ENCODE results near the gene ORAI1.
A peak's percentile ranks its signal among the peaks of the same experiment; 100 is the strongest.
"Not testable (repeated sequence)": the region's sequence is repeated elsewhere in the genome, so short reads cannot be mapped to it uniquely, and the experiment has no call there.

ORAI1 gene

DNA sequence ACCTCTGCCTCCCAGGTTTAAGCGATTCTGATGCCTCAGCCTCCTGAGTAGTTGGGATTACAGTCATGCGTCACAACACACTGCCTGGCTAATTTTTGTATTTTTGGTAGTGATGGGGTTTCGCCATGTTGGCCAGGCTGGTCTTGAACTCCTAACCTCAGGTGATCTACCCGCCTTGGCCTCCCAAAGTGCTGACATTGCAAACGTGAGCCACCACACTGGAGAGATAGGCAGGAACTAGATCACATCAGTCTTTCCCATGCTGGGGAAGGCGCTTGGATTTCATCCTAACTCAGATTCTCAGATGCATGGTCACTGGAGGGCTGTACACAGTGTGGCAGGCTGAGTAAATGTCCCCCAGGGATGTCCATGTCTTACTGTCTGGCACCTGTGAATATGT, 18.0 kb upstream of the ORAI1 start:
- no peak for DNase-seq

DNA sequence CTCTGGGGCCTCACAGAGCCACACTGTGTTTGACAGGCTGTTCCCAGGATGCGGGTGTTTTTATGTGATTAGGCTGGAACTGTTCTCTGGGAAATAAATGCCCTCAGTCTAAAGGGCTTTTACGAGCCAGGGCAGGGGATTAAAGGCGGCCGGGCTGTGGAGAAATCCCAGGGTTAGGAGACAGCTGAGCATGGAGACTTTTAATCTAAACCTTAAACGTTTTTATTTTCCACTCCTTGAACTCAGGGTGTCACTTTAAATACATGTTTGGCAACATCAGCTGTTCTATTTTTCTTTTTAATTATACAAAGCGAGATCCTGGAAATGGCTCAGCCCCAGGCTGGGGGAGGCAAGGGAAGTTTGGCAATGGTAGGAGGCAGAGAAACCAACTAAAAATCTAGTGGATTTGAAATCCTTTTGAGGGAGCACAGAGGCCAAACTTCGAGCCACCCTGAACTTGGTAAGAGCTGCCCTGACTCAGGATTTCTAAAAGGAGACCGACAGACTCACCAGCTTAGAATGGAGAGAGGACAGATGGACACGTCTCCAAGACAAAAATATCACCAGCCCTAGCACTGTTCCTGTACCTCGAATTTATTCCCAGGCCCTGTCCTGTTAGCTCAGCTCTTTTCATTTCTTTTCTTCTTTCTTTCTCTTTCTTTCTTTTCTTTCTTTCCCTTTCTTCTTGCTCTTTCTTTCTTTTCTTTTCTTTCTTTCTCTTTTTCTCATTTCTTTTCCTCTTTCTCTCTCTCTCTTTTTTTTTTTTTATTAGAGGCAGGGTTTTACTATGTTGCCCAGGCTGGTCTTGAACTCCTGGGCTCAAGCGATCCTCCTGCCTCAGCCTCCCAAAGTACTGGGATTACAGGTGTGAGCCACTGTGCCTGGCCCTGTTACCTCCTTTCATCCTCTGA, 15.8 kb upstream of the ORAI1 start:
- DNase-seq = no peak

DNA sequence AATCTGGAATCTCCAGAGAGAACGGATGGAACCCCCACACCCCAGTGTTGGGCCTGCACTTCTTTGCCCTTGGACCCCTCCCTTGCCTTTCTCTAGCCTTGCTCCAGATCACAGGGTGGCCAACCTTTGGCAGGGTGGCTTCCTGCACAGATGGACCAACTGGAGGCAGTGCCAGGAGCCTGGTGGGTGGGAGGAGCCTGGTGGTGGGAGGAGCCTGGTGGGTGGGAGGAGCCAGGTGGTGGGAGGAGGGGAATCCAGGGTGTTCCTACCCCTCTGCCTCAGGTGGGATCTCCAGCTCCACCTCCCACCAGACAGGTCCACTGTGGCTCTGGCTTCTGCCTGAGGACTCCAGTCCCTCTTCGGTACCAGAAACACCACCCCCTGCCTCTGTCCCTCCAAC, 15.0 kb upstream of the ORAI1 start:
- no peak for DNase-seq

- DNase-seq = no peak
Measured at GRCh38 chr12:121613462-121613861, 12.9 kb upstream of the ORAI1 start.

- DNase-seq = no peak
Measured at GRCh38 chr12:121614872-121615467, 11.4 kb upstream of the ORAI1 start.

DNA sequence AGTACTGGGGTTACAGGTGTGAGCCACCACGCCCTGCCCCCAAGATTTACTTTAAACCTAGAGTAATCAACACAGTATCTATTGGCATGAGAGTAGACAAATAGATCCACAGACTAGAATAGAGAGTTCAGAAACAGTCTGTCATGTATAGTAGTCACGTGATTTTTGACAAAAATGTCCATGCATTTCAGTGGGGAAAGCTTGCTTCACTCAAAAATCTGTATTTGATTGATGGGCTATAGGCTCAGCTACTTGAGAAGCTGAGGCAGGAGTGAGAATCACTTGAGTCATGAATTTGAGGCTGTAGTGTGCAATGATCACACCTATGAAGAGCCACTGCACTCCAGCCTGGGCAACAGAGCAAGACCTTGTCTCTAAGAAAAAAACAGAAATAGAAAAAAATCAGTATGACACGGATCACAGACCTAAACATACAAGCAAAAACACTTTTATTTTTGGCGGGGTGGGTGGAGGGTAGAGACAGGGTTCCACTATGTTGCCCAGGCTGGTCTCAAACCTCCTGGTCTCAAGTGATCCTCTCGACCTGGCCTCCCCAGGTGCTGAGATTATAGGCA, 7.6 kb upstream of the ORAI1 start:
- no peak for DNase-seq

GRCh38 chr12:121620333-121620891, 5.9 kb upstream of the ORAI1 start:
- no peak for DNase-seq

- DNase-seq = peak; percentile 6
Measured at GRCh38 chr12:121626853-121627640, 717 bp downstream of the ORAI1 start.

GRCh38 chr12:121628037-121628436, 1.7 kb downstream of the ORAI1 start:
- DNase-seq = no peak

DNA sequence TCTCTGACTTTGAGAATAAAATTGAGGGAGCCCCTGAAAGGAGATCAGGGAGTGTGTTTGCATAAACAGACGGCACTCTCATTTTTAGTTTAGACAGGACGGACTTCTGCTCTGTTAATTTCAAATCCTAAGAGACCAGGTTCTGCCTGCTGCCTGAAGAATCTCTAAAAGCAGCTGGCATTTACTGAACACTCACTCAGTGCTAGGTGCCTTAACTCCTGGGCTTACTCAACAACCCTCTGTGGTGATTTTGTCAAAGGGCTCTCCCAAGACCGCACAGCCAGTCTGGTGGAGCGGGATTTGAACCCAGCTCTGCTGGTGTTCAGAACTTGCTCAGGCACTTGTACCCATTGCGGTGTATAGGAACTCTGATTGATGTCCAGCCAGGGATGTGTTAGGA, 2.2 kb downstream of the ORAI1 start:
- DNase-seq = no peak

- no peak for DNase-seq
Measured at GRCh38 chr12:121630791-121631355, 4.5 kb downstream of the ORAI1 start.

DNA sequence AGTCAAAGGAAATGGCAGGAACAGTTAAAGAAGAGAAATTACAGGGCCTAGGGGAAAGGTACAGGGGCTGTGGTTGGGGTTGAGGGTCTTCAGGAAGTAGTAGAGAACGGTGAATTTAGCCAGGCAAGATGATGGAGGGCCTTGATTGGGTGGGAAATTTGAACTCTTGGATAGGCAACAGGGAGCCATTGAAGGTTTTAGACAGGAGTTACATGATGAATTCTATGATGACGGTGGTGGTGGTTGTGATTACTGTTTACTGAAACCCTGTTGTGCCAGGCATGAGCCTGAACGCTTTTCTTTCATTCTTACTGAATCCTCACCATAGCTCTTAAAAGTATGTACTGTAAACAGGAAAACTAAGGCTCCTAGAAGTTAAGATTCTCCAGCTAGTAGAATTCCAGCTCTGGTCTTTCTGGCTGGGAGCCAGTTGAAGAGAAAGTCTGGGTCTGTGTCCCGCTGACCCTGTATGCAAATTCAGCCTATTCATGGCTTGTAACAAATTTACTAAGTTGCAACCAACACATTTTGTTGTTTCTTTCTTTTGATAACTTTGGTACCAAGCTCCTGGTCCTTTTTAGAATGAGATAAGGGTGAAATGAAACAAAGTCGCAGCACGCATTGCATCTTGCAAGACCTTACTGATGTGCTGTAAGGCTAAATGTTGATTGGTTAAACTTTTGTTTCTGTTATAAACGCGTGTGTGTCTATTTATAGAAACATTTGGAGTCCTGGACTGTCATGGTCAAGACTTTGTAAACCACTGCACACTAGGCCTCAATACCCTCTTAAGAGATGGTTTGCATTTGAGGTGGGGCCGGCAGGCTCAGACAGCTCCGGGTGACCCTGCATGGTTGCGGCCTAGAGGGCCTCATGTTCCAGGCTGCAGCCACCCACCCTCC, 6.0 kb downstream of the ORAI1 start:
- no peak for DNase-seq

GRCh38 chr12:121633833-121634196, 7.5 kb downstream of the ORAI1 start:
- not testable (repeated sequence) for DNase-seq

GRCh38 chr12:121634836-121635235, 8.5 kb downstream of the ORAI1 start:
- DNase-seq = no peak

GRCh38 chr12:121637231-121637914, 11.0 kb downstream of the ORAI1 start:
- DNase-seq = no peak

DNA sequence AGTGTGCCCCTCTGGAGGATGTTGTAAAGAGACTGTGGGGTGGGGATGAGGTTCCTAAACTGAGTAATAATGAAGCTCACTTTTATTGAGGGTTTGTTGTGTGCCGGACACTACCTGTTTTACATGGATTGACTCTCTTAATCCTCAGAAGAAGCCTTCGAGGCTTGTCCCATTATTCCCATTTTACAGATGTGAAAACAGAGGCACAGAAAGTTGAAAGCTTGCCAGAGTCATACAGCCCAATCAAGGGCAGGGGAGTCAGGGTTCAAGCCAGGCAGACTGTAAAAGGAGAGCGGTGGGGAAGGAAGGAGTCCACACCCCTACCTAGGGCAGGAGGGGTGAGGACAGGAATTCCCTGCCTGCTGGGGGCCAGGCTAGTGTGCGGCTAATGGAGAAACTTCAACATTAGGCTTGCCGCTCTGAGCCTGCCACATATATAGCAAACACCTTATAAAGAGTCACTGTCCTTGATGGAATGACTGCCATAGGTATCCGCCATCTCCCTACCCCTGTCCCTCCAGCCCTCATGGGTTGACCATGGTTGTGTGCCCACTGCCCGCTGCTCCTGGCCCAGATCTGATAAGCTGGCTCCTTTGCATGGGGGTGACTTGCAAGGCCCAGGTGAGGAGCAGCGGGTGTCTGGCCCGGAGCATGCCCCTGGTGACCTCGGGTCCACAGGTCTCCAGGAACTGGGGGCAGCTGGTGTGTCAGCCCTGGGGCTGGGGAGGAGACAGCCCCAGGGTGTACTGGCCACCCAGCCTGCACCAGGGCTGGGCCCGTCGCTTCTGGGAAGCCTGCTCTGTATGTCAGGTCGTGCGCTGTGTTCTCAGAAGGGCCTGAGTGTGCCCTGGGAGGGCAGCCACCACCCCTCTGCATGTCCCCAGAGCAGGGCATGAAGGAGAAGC, 12.2 kb downstream of the ORAI1 start:
- no peak for DNase-seq

GRCh38 chr12:121641343-121641630, 15.0 kb downstream of the ORAI1 start:
- DNase-seq = no peak

DNA sequence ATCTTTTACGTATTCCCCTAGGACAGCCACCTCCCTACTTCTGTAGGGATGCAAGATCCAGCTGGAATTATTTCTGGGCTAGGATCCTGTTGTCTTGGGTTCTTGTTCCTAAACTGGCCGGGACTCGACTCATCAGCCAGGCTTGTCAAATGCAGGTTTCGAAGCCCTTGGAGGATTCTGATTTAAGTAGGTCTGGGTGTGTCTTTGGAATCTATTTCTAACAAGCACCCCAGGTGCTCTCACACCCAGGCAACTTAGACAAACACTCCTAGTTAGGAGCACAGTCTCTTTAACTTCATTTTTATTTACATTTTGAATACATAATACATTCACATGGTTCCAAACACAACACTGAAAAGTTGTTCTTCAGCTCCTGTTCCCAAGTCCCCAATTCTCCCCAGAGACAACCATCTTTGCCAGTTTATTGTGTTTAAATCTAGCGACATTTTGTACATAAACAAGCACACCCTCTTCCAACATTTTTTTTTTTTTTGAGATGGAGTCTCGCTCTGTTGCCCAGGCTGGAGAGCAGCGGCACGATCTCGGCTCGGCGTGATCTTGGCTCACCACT, 22.2 kb downstream of the ORAI1 start:
- no peak for DNase-seq

DNA sequence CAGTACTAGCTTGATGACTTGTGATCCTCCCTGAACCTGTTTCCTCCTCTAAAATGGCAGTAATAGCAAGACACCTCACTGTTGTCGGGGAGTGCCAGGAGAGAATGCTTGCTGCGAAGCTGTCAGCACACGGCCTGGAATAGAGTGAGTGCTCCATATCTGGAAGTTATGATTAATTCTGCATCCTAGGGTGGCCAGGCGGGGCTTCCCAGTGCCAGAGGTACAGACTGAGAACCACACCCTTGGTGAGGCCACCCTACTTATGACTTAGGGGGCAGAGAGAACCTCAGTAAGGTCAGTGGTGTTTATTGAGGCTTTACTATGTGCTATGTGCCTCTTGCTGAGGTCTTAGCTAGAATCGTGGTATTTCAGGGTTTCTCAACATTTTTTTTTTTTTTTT, 23.0 kb downstream of the ORAI1 start:
- no peak for DNase-seq
